Osteocyte (in vitro differentiated cells): Measurements from ENCODE around the gene UCKL1. TPM values are rescaled to one million over a fixed set of nuclear protein-coding genes. Genes with fewer than 3 reads are reported as not detected.
A peak's percentile ranks its signal among the peaks of the same experiment; 100 is the strongest.

Experiments
- DNase-seq: peaks from one replicate; pipeline ENCODE4 v3.0.0; 2021; ENCODE audit warnings: mixed read lengths; ENCODE audit not compliant: unreplicated experiment; ENCODE audit errors: extremely low spot score
- H3K27ac Mint-ChIP-seq: one replicate; pipeline ENCODE4 v1.8.0; 2021; ENCODE audit warnings: mild to moderate bottlenecking, mixed read lengths; ENCODE audit not compliant: unreplicated experiment
- H3K27me3 Mint-ChIP-seq: one replicate; pipeline ENCODE4 v1.8.0; 2021; ENCODE audit warnings: mixed read lengths; ENCODE audit not compliant: unreplicated experiment
- H3K36me3 Mint-ChIP-seq: one replicate; pipeline ENCODE4 v1.8.0; 2021; ENCODE audit warnings: mixed read lengths; ENCODE audit not compliant: unreplicated experiment
- H3K4me1 Mint-ChIP-seq: one replicate; pipeline ENCODE4 v1.8.0; 2021; ENCODE audit warnings: mixed read lengths; ENCODE audit not compliant: unreplicated experiment
- H3K4me3 Mint-ChIP-seq: one replicate; pipeline ENCODE4 v1.8.0; 2021; ENCODE audit warnings: mild to moderate bottlenecking, moderate library complexity, mixed read lengths; ENCODE audit not compliant: unreplicated experiment
- H3K9me3 Mint-ChIP-seq: one replicate; pipeline ENCODE4 v1.8.0; 2021; ENCODE audit warnings: mixed read lengths; ENCODE audit not compliant: unreplicated experiment
- total RNA-seq: library from RNA; stranded (reverse); gene quantifications from 2 replicates; pipeline ENCODE4 v1.2.1, GENCODE V29; 2021
- TF ChIP-seq, protein P1 (sequence below): fragments of 200-600 bp; sonication (generic); IDR thresholded peaks from 2 replicates; pipeline ENCODE4 v1.5.0; 2021; ENCODE audit warnings: antibody characterized with exemption, mild to moderate bottlenecking, moderate library complexity

Gene UCKL1
- total RNA-seq, 1 donor from 2014 or later, result 35.9 TPM

GRCh38 chr20:63897978-63898561 is 58.1 kb downstream of the UCKL1 start:
- Mint-ChIP-seq H3K9me3 (no peaks in the 10 kb centered on the region), H3K36me3 (peaks cover 4% of the 10 kb centered on the region), H3K4me1 (peaks cover 30% of the 10 kb centered on the region), H3K27ac (no peak overlapping the region), H3K27me3 (no peaks in the 10 kb centered on the region), H3K4me3 (no peak overlapping the region)
- DNase-seq, result no peak
- TF ChIP-seq, protein P1, sequence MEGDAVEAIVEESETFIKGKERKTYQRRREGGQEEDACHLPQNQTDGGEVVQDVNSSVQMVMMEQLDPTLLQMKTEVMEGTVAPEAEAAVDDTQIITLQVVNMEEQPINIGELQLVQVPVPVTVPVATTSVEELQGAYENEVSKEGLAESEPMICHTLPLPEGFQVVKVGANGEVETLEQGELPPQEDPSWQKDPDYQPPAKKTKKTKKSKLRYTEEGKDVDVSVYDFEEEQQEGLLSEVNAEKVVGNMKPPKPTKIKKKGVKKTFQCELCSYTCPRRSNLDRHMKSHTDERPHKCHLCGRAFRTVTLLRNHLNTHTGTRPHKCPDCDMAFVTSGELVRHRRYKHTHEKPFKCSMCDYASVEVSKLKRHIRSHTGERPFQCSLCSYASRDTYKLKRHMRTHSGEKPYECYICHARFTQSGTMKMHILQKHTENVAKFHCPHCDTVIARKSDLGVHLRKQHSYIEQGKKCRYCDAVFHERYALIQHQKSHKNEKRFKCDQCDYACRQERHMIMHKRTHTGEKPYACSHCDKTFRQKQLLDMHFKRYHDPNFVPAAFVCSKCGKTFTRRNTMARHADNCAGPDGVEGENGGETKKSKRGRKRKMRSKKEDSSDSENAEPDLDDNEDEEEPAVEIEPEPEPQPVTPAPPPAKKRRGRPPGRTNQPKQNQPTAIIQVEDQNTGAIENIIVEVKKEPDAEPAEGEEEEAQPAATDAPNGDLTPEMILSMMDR, result no peak

DNA sequence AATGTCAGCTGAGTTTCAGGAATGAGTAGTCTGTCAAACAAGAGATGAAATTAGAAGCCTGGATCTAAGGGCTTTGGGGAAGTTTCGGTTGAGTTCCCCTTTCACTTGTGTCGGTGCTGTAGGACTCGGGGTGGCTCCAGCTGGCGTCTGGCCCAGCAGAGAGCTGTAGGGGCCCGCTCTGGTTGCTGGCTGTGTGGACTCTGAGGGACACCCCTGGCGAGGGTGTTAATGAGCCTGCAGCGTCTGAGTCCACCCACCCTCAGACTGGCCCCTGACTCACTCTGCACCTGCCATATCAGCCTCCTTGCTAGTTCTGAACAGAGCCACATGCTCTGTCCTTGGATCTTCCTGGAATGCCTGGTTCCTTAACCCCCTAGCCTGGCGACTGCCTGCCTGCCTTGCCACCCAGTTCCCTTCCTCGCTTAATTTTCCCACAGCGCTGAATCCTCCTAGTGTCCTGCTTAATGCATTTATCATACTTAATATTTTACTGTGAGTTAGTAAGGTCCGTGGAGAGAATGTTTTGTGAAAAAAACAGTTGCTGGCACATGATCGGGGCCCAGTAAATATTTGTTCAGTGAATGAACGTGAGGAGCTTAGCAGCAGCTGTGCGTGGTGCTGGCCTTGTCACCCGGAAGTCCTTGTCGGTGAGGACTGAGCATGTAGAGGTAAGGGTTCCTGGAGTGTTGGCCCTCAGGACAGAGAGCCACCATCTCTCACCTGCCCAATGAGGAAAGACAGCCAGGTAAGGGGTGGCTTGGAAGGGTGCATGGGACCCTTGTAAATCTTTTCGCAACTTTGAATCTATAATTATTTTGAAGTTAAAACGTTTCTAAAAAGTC is 59.7 kb downstream of the UCKL1 start:
- peak overlapping the region; percentile 88 for H3K4me3 Mint-ChIP-seq
- H3K27ac Mint-ChIP-seq, result peak overlapping the region; percentile 85
- no peaks in the 10 kb centered on the region for H3K27me3 Mint-ChIP-seq
- peaks cover 7% of the 10 kb centered on the region for H3K36me3 Mint-ChIP-seq
- H3K4me1 Mint-ChIP-seq, result peaks cover 30% of the 10 kb centered on the region
- TF ChIP-seq, protein P1, result no peak
- DNase-seq, result no peak
- no peaks in the 10 kb centered on the region for H3K9me3 Mint-ChIP-seq

DNA sequence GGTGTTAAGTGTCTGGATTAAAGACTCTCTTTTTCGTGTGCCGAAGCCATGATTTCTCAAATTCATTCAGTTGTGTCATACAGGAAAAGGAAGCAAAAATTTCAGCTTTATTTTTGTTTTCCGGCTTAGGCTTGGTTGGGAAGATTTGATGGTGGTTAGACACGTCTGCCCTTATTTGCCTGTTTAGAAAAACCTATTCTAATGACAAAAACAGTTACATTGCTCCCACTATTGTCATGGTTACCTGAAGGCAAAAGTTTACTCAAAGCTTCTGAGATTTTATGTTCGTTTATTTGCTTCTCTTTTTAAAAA is 60.3 kb downstream of the UCKL1 start:
- no peaks in the 10 kb centered on the region for H3K27me3 Mint-ChIP-seq
- peak overlapping the region; percentile 85 for H3K27ac Mint-ChIP-seq
- DNase-seq, result no peak

DNA sequence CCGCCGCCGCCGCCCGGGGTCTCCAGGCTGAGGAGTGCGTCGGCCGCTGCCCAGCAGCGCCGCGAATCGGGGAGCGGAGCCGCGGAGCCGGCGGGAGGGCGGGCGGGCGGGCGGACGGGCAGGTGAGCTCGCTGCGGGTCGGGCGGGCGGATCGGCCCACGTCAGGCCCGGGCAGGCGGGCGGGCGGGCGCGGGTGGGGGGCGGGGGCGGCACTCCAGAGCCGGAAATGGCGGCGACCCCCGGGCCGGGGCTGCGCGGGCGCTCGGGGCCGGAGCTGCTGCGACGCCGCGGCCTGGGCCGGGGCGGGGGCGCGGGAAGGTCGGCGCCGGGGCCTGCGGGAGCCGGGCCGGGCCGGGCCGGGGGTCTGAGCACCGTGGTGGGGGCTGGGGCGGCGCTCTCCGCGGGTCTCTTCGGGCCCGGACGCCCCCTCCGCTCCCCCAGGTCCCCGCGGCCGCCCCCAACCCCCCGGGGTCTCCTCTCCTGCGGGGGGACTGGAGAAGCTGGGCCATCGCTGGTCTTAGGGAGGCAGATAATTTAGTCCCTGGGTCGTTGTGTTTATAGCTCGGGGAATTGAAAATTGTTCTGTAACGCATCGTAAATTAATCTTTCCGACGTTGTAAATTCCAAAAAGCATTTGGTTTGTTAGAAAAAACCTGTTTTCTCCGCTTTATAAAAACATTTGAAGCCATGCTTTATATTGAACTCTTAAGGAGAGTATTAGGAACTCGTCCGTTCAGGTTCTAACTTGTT is 60.8 kb downstream of the UCKL1 start:
- Mint-ChIP-seq H3K27ac (peak overlapping the region; percentile 85), H3K36me3 (peaks cover 12% of the 10 kb centered on the region), H3K27me3 (no peaks in the 10 kb centered on the region), H3K4me3 (peak overlapping the region; percentile 88), H3K9me3 (no peaks in the 10 kb centered on the region), H3K4me1 (peaks cover 30% of the 10 kb centered on the region)
- DNase-seq, result no peak
- TF ChIP-seq, protein P1, result no peak

More for the DNA sequence above, 60.3 kb downstream of the UCKL1 start:
- no peaks in the 10 kb centered on the region for H3K9me3 Mint-ChIP-seq
- TF ChIP-seq, protein P1, result no peak
- H3K4me1 Mint-ChIP-seq, result peaks cover 30% of the 10 kb centered on the region
- peaks cover 11% of the 10 kb centered on the region for H3K36me3 Mint-ChIP-seq
- H3K4me3 Mint-ChIP-seq, result peak overlapping the region; percentile 88
